GM12873 (cell line): ENCODE data around the gene KLHL12.

Experiments used
- CTCF ChIP-seq: IDR thresholded peaks from 2 replicates; pipeline ENCODE4 v1.5.1; 2012; ENCODE audit warnings: low read depth, mild to moderate bottlenecking, moderate library complexity, low read length, control low read depth; ENCODE audit not compliant: insufficient read depth; ENCODE audit errors: missing control alignments

KLHL12 gene

GRCh38 chr1:202857136-202857610 is 69.9 kb downstream of the KLHL12 start:
- no peak for TF ChIP-seq CTCF

GRCh38 chr1:202856014-202856413 is 71.0 kb downstream of the KLHL12 start:
- TF ChIP-seq CTCF: no peak

GRCh38 chr1:202854787-202855186 is 72.2 kb downstream of the KLHL12 start:
- TF ChIP-seq CTCF: no peak

GRCh38 chr1:202852163-202852904 is 74.7 kb downstream of the KLHL12 start:
- TF ChIP-seq CTCF: peak; percentile 79

GRCh38 chr1:202850593-202851362 is 76.3 kb downstream of the KLHL12 start:
- TF ChIP-seq CTCF: no peak

- no peak for TF ChIP-seq CTCF
These were observed 78.9 kb downstream of the KLHL12 start for GRCh38 chr1:202848191-202848542.

- no peak for TF ChIP-seq CTCF
These were observed 82.1 kb downstream of the KLHL12 start for GRCh38 chr1:202844935-202845334.
